HG03103 (cell line): Measurements from ENCODE around the gene KCTD11.

ENCODE experiments used
- ATAC-seq: cut with Tn5 transposase; IDR thresholded peaks from one replicate; pipeline ENCODE4 v1.9.1; 2021; ENCODE audit warnings: low read depth; ENCODE audit not compliant: unreplicated experiment

The KCTD11 gene

GRCh38 chr17:7351665-7352502 lies at the start of gene KCTD11:
KCTD11 (plus strand) TSS chr17:7352162.
- ATAC-seq = peak; percentile 46

- ATAC-seq = no peak
Measured at GRCh38 chr17:7304179-7304578, 47.8 kb upstream of the KCTD11 start.

GRCh38 chr17:7306911-7307685 lies 44.9 kb upstream of the KCTD11 start, which contains the start of gene EIF5A:
EIF5A (plus strand) TSS chr17:7307628; CDS start chr17:7309636, 2,008 bp downstream.
- peak; percentile 47 for ATAC-seq

DNA sequence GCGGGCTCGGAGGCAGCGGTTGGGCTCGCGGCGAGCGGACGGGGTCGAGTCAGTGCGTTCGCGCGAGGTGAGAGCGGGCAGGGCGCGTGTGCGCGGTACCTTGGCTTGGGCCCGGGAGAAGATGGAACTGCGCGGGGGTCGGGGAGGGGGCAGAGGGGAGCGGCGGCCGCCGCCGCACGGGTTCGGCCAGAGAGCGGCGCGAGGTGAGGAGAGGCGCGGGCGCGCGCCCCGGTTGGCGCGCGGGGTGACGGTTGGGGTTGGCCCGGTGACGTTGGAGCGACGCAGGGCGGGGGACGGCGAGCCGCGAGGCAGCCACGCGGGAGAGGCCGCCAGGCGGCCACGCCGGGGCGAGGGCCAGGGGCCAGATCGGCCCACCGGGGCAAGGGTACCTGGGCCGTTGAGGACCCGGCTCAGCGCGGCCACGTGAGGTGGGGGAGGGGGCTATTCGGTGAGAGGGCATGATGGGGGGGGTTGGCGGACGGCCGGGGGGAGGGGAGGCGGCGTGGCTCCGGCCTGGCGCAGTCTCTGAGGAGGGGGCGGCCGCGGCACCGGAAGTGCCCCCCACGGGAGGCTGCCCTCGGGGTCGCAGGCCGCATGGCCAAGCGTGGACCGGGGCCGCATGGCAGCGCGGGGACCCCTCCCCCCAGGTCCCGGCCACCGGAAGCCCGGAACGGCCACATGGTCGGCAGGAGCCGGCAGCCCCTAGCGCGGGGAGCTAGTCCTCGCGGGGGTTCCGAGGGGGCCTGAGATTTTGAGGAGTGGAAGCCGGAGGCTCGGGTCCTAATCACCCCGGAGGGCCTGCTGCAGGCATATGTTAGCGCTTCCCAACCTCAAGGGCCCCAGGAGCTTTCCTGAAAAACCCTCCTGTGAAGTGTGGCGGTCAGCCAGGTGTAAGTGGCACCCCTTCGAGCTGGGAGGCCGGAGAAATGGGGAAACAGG lies 44.0 kb upstream of the KCTD11 start:
- no peak for ATAC-seq

- no peak for ATAC-seq
Measured at GRCh38 chr17:7308625-7309433, 43.1 kb upstream of the KCTD11 start.

- ATAC-seq = no peak
Measured at GRCh38 chr17:7309628-7310027, 42.3 kb upstream of the KCTD11 start.

- ATAC-seq = no peak
Measured at GRCh38 chr17:7311110-7311705, 40.8 kb upstream of the KCTD11 start.

DNA sequence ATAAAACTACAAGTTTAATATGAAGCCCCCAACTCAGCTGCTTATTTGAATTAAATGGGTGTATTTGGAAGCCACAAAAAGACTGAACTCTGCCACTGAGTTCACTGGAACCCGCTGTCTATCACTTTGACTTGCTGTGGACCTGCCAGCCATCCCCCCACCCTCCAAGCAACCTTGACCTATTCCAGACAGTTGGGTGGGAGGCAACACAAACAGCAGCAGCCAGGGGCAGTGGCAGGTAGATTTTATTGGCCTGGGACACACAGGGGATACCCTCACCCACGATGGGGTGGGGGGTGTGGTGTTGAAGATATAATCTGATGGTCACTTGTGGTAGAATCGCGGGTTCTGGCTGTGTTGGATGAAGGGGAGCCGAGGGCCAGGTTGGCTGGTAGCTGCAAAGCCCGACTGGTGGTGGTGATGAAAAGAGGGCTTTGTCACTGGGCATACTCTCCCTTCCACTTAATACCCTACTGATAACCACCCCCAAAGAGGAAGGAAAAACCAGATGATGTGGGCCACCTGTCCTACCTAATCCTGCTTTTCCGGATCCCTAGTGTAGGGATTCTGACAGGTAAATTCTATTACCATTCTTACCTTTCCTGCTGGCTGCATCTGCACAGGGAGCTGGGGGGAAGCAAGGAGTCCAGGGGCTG lies 39.4 kb upstream of the KCTD11 start:
- no peak for ATAC-seq

DNA sequence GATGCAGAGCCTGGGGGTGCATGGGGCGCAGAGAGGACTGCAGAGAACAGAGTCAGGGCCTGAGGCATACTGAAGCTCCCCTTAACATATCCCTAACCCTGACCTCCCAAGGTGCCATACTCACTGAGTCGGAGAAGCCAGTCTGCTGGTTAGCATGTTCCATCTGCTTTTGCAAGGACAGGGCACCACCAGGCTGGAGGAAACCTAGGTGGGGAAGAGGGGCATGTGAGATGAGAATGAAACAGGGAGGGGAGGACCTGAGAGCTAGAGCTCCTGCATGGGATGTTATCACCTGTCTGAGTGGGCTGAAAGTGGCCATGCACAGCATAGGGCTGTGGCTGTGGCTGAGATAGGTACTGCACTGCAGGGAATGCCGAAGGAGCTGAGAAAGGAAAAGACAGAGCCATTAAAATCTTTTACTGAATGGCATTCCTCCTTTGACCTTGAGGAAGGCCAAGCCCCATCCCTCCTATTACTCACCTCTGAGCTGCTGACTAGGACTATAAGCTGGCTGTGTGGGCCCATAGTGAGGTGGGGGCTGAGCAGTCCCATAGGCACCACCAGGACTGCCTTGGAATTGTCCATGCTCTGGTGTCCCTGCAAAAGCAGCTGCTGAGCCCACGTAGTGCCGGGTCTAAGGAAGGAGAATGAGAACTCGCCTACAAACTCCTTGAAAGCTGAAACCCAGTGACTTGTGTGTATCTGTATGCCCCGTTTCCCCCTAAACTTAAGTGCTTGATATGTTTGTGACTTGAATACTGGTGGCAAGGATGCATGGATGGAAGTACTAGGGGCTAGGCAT lies 38.7 kb upstream of the KCTD11 start:
- no peak for ATAC-seq

DNA sequence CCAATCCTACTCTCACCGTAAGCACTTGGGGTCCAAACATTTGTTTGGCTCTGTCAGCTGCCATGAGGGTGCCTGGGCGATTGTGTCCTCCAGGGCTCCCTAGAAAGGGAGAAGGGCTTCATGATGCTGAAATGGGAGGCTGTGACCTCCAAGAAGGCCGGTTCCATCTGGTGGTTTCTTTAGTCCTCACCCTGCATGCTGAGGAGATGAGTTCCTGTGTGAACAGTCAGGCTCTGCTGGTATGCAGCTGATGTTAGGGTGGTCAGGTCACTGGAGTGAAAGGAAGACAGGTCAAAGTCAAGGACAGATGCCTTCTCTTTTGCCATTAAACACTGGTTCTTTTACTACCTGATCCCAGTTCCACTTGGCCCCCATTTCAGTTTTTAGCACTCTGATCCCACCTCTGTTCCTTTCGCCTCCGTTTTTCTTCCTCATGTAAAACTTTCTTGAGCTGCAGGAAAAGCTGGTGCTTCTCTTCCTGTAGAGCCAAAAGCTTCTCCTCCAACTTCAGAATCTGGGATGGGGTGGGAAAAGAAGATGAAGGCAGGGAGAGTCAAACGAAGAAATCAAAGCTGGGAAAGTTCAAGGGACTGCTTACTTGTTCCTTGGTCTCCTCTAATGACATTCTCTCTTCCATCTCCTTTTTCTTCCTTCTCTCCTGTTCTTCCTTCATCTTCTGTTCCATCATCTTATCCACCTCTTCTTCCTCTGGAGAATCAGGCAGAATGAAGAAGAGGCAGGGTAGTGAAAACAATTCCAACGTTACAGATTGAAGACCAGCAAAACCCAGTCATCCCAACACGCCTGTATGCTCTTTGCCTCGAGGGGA lies 37.9 kb upstream of the KCTD11 start:
- ATAC-seq = no peak

DNA sequence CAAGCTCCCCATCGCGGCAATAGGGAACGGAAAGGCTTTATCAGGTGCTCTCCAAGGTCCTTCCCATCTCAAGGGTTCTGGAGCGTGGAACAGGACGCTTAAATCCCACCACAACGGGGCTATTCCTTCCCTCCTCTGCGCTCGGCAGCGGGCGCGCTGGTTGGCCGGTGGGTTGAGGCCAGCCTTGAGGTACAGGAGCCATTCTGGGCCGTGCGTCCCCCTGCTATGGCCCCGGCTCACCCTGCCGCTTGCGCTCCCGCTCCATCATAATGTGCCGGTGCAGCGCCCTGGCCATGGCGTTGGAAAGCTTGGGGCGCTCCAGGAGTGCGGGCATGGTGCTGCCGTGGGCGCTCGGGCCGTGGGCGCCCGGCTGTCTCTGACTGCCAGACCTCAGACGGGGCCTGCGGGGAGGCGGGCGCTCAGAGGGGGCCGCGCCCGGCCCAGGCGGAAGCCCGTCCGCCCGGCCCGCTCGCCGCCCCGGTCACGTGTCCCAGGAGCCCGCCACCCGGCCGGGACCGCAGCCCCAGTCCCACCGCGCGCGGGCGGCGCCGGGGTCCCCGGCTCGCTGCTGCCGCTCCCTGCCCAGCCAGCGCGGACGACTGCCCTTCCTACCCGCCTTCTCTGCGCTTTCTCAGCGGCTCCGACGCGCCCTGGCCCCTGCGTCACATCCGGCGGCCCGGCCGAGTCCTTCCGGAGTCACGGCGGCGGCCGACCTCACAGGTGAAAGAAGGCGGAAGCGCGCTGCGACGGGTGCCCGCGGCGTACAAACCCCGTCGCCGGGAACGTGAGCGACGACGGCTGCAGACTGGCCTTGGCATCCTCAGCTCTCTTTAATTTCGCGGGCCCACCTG lies 37.0 kb upstream of the KCTD11 start, which contains the start of gene GPS2:
Gene GPS2, minus strand, starts transcription at position 642 of the 851 bp plus-strand sequence. Its CDS starts 308 bp downstream, at position 334.
- peak; percentile 56 for ATAC-seq

- no peak for ATAC-seq
Measured at GRCh38 chr17:7315570-7316235, 36.3 kb upstream of the KCTD11 start.

DNA sequence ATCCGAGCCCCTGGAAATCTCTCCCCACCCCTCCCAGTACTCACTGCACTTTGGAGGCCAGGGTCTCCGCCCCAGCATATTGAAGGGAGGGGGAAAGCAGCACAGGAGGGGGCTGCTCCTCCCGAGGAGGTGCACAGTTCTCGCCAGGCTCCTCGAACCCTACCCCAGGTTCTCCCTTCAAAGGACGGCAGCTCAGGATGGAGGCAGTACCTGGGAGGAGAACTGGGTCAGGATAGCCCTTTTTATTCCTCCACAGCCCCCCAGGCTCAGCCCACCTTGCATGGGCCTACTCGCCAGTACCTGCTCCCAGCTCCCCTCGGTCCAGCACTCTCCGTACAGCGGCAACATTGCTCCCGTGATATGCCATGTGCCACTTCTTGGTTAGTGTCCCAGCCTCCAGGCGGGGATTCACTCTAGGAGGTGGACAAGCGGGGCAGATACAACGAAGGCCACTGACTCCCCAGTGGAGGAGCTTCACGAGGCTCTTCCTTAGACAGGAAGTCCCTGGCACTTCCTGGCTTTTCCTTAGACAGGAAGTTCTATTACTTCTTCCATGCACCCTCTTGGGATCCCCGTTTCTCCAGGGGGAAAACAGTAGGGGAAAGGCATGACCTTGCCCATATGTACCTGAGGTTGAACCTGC lies 34.7 kb upstream of the KCTD11 start:
- no peak for ATAC-seq

DNA sequence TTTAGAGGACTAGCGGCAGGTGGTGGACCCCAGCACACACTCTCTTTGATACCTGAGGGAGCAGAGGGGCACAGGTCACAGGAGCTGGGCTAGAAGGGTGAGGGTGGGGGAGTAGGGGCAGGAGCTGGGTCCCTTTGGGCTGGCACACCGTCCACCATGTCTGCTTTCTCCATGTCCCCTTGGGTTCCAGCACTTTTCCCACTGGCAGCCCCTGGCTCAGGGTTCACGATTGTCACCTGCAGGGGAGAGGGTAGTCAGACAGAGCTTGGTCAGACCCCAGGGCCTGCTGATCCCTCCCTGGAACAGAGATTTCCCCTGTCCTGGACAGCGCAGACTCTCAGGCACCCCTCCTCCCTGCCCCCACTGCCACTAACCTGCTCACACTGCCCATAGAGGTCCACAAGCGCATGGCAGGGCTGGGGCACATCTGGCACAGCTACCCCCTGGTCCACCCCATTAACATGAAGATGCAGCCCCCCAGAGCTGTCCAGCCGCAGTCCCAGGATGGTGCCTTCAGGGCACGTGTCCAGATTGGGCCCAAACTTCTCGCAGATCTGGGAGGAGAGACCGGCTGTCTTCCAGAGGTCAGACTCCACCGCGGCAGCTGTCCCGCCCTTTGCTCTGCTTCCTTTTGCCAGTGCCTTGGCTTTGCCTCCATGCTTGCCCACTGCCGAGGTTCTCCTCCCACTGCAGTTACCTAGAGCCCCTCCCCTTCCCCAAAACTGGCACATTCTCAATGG lies 33.7 kb upstream of the KCTD11 start:
- no peak for ATAC-seq
